K562 (cell line): ENCODE results near the gene ACP6. TPM values are rescaled to one million over a fixed set of nuclear protein-coding genes. Genes with fewer than 3 reads are reported as not detected.

Experiments used
- ELF2 ChIP-seq: fragments of 250-450 bp; sonication (Bioruptor Pico); IDR thresholded peaks from 2 replicates; pipeline ENCODE4 v1.5.0; 2021; ENCODE audit warnings: mild to moderate bottlenecking
- ESRRA ChIP-seq: fragments of 450-650 bp; IDR thresholded peaks from 2 replicates; pipeline ENCODE4 v1.6.1; 2014; ENCODE audit warnings: low read depth, mild to moderate bottlenecking, moderate library complexity, borderline replicate concordance
- ILF3 ChIP-seq: fragments of 450-650 bp; IDR thresholded peaks from 2 replicates; pipeline ENCODE4 v1.6.1; 2018; ENCODE audit warnings: antibody characterized with exemption, mild to moderate bottlenecking, moderate library complexity, borderline replicate concordance
- KAT7 ChIP-seq: sonication (generic); formaldehyde crosslinking; IDR thresholded peaks from 2 replicates; pipeline ENCODE4 v1.8.0; 2022; ENCODE audit warnings: missing genetic modification reagents, mild to moderate bottlenecking, borderline replicate concordance
- KLF13 ChIP-seq: fragments of 450-650 bp; IDR thresholded peaks from 2 replicates; pipeline ENCODE4 v1.6.1; 2016; ENCODE audit warnings: missing genetic modification characterization, low read depth, mild to moderate bottlenecking, missing compliant biosample characterization, moderate library complexity, borderline replicate concordance
- MCM2 ChIP-seq: fragments of 450-650 bp; IDR thresholded peaks from 2 replicates; pipeline ENCODE4 v1.6.1; 2017; ENCODE audit warnings: low read depth, mild to moderate bottlenecking
- NFRKB ChIP-seq: fragments of 450-650 bp; IDR thresholded peaks from 2 replicates; pipeline ENCODE4 v1.6.1; 2016; ENCODE audit warnings: low read depth
- NFYB ChIP-seq: IDR thresholded peaks from 2 replicates; pipeline ENCODE4 v1.6.1; 2011; ENCODE audit warnings: mild to moderate bottlenecking, moderate library complexity; ENCODE audit not compliant: insufficient read length; ENCODE audit errors: extremely low read depth
- NR0B1 ChIP-seq: fragments of 450-650 bp; IDR thresholded peaks from one replicate; pipeline ENCODE4 v1.6.1; 2018; ENCODE audit warnings: mild to moderate bottlenecking, moderate library complexity; ENCODE audit not compliant: partially characterized antibody
- RBBP5 ChIP-seq: fragments of 200-600 bp; sonication (generic); IDR thresholded peaks from 2 replicates; pipeline ENCODE4 v1.6.1; 2012; ENCODE audit warnings: borderline replicate concordance, mild to moderate bottlenecking, low read length, control low read depth, inconsistent platforms; ENCODE audit not compliant: insufficient read depth, poor library complexity, severe bottlenecking
- RBFOX2 ChIP-seq: fragments of 200-400 bp; formaldehyde crosslinking; IDR thresholded peaks from 2 replicates; pipeline ENCODE4 v1.6.1; 2017; ENCODE audit warnings: low read depth, mild to moderate bottlenecking, low read length, moderate library complexity
- U2AF2 ChIP-seq: fragments of 200-400 bp; formaldehyde crosslinking; optimal IDR thresholded peaks from 2 replicates; pipeline ENCODE3; 2017; ENCODE audit warnings: low read depth, mild to moderate bottlenecking, low read length
- USF1 ChIP-seq: sonication (generic); formaldehyde crosslinking; IDR thresholded peaks from 2 replicates; pipeline ENCODE4 v1.9.0; 2022; ENCODE audit warnings: mild to moderate bottlenecking, missing genetic modification reagents
- ZBTB7A ChIP-seq: IDR thresholded peaks from 2 replicates; pipeline ENCODE4 v1.6.1; 2011; ENCODE audit warnings: low read depth, mild to moderate bottlenecking, low read length, moderate library complexity, borderline replicate concordance; ENCODE audit not compliant: control insufficient read depth
- ZNF165 ChIP-seq: fragments of 250-450 bp; sonication (Bioruptor Pico); IDR thresholded peaks from 2 replicates; pipeline ENCODE4 v1.4.0; 2020; ENCODE audit warnings: borderline replicate concordance
- ZNF407 ChIP-seq: fragments of 450-650 bp; IDR thresholded peaks from 2 replicates; pipeline ENCODE4 v1.6.1; 2016; ENCODE audit warnings: low read depth
- ZNF766 ChIP-seq: fragments of 200-800 bp; sonication (Bioruptor generic); conservative IDR thresholded peaks from 2 replicates; pipeline ENCODE4 v1.6.1; 2016; ENCODE audit warnings: missing genetic modification characterization, missing compliant biosample characterization
- polyA plus RNA-seq, 8 experiments: library from polyadenylated mRNA; depleted of rRNA in 4 of 8; stranded (reverse) in 5 of 8; unstranded in 3 of 8; fragments of >200 nt; fragmentation: Nextera tagmentation in 2 of 8; fragmentation: Illumina TruSeq in 1 of 8; extraction: Ambion mirVana in 2 of 8; extraction: Trizol in 1 of 8; gene quantifications; 2 replicates each; pipeline versions ENCODE4 v1.2.1 to v1.2.3, GENCODE V29; 2011 to 2014; ENCODE audit warnings: inconsistent platforms in 1 of 8, missing spikeins in 1 of 8
- total RNA-seq, 7 experiments: library from RNA; depleted of rRNA in 6 of 7; stranded (reverse); fragments of >200 nt in 6 of 7; fragmentation: Illumina TruSeq in 2 of 7; extraction: Trizol in 2 of 7; gene quantifications; 2 replicates each; pipeline versions ENCODE4 v1.2.1 to v1.2.3, GENCODE V29; 2011 to 2021; ENCODE audit warnings: low replicate concordance in 1 of 7

The ACP6 gene
- total and polyA plus RNA-seq, 9 of the 15 experiments (the other 6 are each of a cell fraction or from before 2014, with no cell fraction given) = 0.05 to 1.4 (median 0.49) TPM

GRCh38 chr1:147670319-147671001 is at the start of gene ACP6 (continued):
- TF ChIP-seq MCM2 = no peak
- no peak for TF ChIP-seq KAT7 (CRISPR knock-in tag)
- TF ChIP-seq NFYB = no peak
- 0 out of 2 replicates have a peak, but pooled peaks have one; percentile 35 for TF ChIP-seq ZNF766 (CRISPR knock-in tag)
- no peak for TF ChIP-seq RBBP5
- peak; percentile 53 for TF ChIP-seq RBFOX2
- TF ChIP-seq ZBTB7A = 0 out of 2 replicates have a peak, but pooled peaks have one; percentile 38
- TF ChIP-seq ZNF165 (CRISPR knock-in tag) = no peak
- no peak for TF ChIP-seq ELF2
- TF ChIP-seq USF1 (CRISPR knock-in tag) = no peak
- peak; percentile 10; the same call in 1 of the 2 replicates for TF ChIP-seq ZNF407
- no peak for TF ChIP-seq NR0B1
- no peak for TF ChIP-seq ILF3
- no peak; the same call in 1 of the 2 replicates for TF ChIP-seq ESRRA
- TF ChIP-seq KLF13 (tag) = peak; percentile 44; the same call in 1 of the 2 replicates
- no peak for TF ChIP-seq U2AF2
- no peak for TF ChIP-seq NFRKB
